Measurements from ENCODE around the gene DDT. TPM values are rescaled to one million over a fixed set of nuclear protein-coding genes. Genes with fewer than 3 reads are reported as not detected.

Gene DDT
- total and polyA plus RNA-seq, 10 donors: 63.4 to 224 (median 88.6) TPM

GRCh38 chr22:24008022-24008283, 33.7 kb upstream of the DDT start:
- H3K36me3 ChIP-seq: no peaks in the 10 kb centered on the region
- H3K9me3 ChIP-seq: no peaks in the 10 kb centered on the region
- no peak overlapping the region for H3K4me3 ChIP-seq
- no peak for TF ChIP-seq POLR2AphosphoS5 (IDR thresholded peaks at IDR 0.05)
- TF ChIP-seq, protein P1, sequence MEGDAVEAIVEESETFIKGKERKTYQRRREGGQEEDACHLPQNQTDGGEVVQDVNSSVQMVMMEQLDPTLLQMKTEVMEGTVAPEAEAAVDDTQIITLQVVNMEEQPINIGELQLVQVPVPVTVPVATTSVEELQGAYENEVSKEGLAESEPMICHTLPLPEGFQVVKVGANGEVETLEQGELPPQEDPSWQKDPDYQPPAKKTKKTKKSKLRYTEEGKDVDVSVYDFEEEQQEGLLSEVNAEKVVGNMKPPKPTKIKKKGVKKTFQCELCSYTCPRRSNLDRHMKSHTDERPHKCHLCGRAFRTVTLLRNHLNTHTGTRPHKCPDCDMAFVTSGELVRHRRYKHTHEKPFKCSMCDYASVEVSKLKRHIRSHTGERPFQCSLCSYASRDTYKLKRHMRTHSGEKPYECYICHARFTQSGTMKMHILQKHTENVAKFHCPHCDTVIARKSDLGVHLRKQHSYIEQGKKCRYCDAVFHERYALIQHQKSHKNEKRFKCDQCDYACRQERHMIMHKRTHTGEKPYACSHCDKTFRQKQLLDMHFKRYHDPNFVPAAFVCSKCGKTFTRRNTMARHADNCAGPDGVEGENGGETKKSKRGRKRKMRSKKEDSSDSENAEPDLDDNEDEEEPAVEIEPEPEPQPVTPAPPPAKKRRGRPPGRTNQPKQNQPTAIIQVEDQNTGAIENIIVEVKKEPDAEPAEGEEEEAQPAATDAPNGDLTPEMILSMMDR (IDR thresholded peaks at IDR 0.05 in 8 of 11, conservative IDR thresholded peaks at IDR 0.05 in 3 of 11): no peak
- no peaks in the 10 kb centered on the region for H3K27me3 ChIP-seq (replicated peaks in 1 of 7)
- peaks cover 6 to 22% (median 21%) of the 10 kb centered on the region in 6 donors for H3K4me1 ChIP-seq
- WGBS, 5 donors: 71 to 88% (median 81%) methylated on average over 1 of the region's 1 CpG
- no peak overlapping the region for H3K27ac ChIP-seq
- no peak for DNase-seq
- intact Hi-C loops (cut with DNase I; ENCODE audit: low total_unique reads): no loop called here

GRCh38 chr22:24007253-24008021, 33.2 kb upstream of the DDT start:
- Histone ChIP-seq H3K4me3 (no peak overlapping the region), H3K27ac (no peak overlapping the region), H3K27me3 (replicated peaks in 1 of 7) (no peaks in the 10 kb centered on the region), H3K36me3 (no peaks in the 10 kb centered on the region), H3K9me3 (no peaks in the 10 kb centered on the region), H3K4me1 (peaks cover 4 to 17% (median 16%) of the 10 kb centered on the region in 6 donors)
- no peak for TF ChIP-seq POLR2A (IDR thresholded peaks at IDR 0.05)
- TF ChIP-seq, protein P1 (IDR thresholded peaks at IDR 0.05 in 8 of 11, conservative IDR thresholded peaks at IDR 0.05 in 3 of 11): no peak
- TF ChIP-seq POLR2AphosphoS5 (IDR thresholded peaks at IDR 0.05): no peak
- no peak for DNase-seq
- WGBS, 5 donors: 76 to 89% (median 81%) methylated on average over 8 of the region's 8 CpGs
- intact Hi-C loops (cut with DNase I; ENCODE audit: low total_unique reads): no loop called here

DNA sequence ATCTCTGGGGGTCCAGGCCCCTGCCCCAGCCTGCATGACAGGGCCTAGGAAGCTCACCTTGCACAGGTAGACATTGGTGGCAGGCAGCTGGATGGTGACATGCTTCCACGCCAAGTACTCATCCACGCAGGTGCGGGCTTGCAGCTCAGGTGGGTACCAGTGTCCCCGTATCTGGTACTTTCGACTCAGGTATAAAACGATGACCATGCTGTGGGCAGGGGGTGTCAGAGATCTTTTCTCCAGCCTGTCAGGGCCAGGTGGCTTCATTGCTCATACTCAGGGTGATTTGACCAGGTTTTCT, 32.6 kb upstream of the DDT start:
- Histone ChIP-seq H3K27me3 (replicated peaks in 1 of 7) (peaks cover 0 to 4% (median 0%) of the 10 kb centered on the region in 7 donors), H3K9me3 (no peaks in the 10 kb centered on the region), H3K4me3 (no peak overlapping the region), H3K4me1 (peaks cover 0 to 12% (median 10%) of the 10 kb centered on the region in 6 donors), H3K27ac (no peak overlapping the region), H3K36me3 (no peaks in the 10 kb centered on the region)
- DNase-seq: no peak
- no peak for TF ChIP-seq POLR2A (IDR thresholded peaks at IDR 0.05)
- TF ChIP-seq, protein P1 (IDR thresholded peaks at IDR 0.05 in 8 of 11, conservative IDR thresholded peaks at IDR 0.05 in 3 of 11): no peak
- TF ChIP-seq POLR2AphosphoS5 (IDR thresholded peaks at IDR 0.05): no peak
- intact Hi-C loops (cut with DNase I; ENCODE audit: low total_unique reads): no loop called here
- 87 to 96% (median 90%) methylated on average over 6 of the region's 6 CpGs for WGBS, 5 donors

DNA sequence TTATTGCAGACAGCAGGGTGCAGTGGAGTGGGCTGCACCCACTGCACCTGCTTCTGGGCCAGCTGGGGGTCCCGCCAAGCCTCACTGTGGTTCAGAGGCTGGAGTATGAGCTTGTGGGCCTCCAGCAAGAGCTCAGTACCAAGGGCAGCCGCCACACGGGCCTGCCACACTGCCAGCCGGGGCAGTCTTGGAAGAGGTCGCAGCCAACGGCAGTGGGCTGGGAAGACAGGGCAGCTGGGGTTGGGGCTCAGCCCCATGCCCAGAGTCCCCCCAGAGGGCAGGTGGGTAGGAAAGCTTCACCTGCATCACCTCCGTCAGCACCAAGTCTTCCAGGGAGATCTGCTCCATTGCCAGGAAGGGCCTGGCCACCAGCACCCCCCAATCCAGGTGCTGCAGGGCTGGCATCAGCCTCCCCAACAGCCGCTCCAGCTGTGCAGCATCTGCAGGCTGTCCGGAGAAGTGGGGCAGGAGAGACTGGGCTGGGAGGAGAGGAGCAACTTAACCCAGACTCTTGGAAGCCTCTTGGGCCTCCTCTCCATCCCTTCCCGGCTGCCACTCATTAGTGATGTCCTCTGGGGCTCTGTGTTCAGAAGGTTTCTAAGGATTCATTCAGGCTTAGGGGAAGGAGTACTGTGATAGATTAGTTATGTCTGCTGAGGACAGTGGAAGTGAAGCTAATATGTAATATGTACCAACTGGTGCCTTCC, 32.1 kb upstream of the DDT start:
- 64 to 94% (median 71%) methylated on average over 9 to 10 of the region's 10 CpGs for WGBS, 5 donors
- Histone ChIP-seq H3K36me3 (no peaks in the 10 kb centered on the region), H3K9me3 (no peaks in the 10 kb centered on the region), H3K27ac (no peak overlapping the region), H3K27me3 (replicated peaks in 1 of 7) (peaks cover 0 to 9% (median 0%) of the 10 kb centered on the region in 7 donors), H3K4me1 (peaks cover 0 to 7% (median 5%) of the 10 kb centered on the region in 6 donors), H3K4me3 (no peak overlapping the region)
- no peak for DNase-seq
- intact Hi-C loops (cut with DNase I; ENCODE audit: low total_unique reads): no loop called here
- TF ChIP-seq, protein P1 (IDR thresholded peaks at IDR 0.05 in 8 of 11, conservative IDR thresholded peaks at IDR 0.05 in 3 of 11): no peak
- TF ChIP-seq POLR2AphosphoS5 (IDR thresholded peaks at IDR 0.05): no peak
- no peak for TF ChIP-seq POLR2A (IDR thresholded peaks at IDR 0.05)

Data from spleen (tissue), 11 donors.